GM19395 (cell line): ENCODE data around the gene D2HGDH.
"Not testable (repeated sequence)": the region's sequence is repeated elsewhere in the genome, so short reads cannot be mapped to it uniquely, and the experiment has no call there.

Experiments used
- ATAC-seq: cut with Tn5 transposase; IDR thresholded peaks from one replicate; pipeline ENCODE4 v1.9.1; 2021; ENCODE audit warnings: mild to moderate bottlenecking, moderate library complexity; ENCODE audit not compliant: unreplicated experiment

The D2HGDH gene

DNA sequence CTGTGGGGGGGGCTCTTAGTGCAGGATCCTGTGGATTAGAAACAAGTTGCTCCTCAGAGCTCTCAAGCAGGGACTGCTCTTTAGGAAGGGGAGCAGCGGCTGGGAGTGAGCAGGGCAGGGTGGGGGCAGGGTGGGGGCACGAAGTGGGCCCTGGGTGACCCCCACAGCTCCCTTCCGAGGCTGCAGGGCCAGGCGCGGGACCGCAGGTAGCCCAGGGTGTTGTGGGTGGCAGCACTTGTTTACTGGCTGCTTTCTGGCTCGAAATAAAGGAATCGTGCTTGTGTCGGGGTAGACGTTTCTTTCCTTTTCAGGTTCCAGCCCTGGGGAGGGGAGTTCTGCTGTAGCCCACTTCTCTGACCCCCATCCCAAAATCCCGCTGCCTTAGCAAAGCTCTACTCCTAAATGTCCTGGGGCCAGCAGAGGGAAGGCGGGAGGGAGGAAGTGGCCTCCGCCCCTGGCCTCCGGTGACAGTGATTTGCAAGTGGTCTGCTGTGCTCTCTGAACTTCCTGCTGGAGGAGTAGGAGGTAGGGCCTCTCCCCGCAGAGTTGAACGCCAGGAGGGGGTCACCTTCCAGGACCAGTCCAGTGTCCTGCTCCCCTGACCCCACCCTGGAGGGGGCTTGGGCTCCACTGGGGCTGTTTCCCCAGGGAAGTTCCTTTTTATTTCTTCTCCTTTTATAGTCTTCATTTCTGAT lies 82.8 kb downstream of the D2HGDH start:
- no peak for ATAC-seq

DNA sequence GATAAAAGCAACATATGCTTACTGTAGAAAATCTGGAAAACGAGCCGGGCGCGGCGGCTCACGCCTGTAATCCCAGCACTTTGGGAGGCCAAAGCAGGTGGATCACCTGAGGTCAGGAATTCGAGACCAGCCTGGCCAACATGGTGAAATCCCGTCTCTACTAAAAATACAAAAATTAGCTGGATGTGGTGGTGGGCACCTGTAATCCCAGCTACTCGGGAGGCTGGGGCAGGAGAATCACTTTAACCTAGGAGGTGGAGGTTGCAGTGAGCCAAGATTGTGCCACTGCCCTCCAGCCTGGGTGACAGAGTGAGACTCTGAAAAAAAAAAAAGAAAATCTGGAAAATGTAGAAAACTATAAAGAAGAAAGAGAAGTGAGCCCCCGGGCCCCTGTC lies 83.4 kb downstream of the D2HGDH start:
- not testable (repeated sequence) for ATAC-seq
